SK-N-SH (cell line): Measurements from ENCODE around the gene PRKN.

Experiments used
- CTCF ChIP-seq: fragments of 200-600 bp; sonication (generic); IDR thresholded peaks from 2 replicates; pipeline ENCODE4 v1.6.1; 2017; ENCODE audit warnings: antibody characterized with exemption, mild to moderate bottlenecking, moderate library complexity
- MXI1 ChIP-seq: IDR thresholded peaks from 2 replicates; pipeline ENCODE4 v1.6.1; 2012; ENCODE audit warnings: mild to moderate bottlenecking, low read depth, low read length, improper control_type of control experiment
- RFX5 ChIP-seq: IDR thresholded peaks from 2 replicates; pipeline ENCODE4 v1.6.1; 2012; ENCODE audit warnings: mild to moderate bottlenecking, improper control_type of control experiment, low read length
- TAF1 ChIP-seq: IDR thresholded peaks from 2 replicates; pipeline ENCODE4 v1.6.1; 2012; ENCODE audit warnings: low read depth, mild to moderate bottlenecking, low read length, moderate library complexity, borderline replicate concordance

- TF ChIP-seq CTCF (no peak), MXI1 (no peak), TAF1 (no peak), RFX5 (no peak)
Observed at GRCh38 chr6:162543221-162543620, 184.3 kb downstream of the PRKN start.
